Adipocyte (in vitro differentiated cells): ENCODE data around the gene SPG21.

Experiments used
- DNase-seq: peaks from one replicate; pipeline ENCODE4 v3.0.0-alpha.2; 2015; ENCODE audit warnings: low read depth
- H3K27me3 ChIP-seq: replicated peaks from 2 replicates; pipeline ENCODE4 v1.7.0; 2013; ENCODE audit warnings: mild to moderate bottlenecking, low read length, moderate library complexity; ENCODE audit not compliant: control insufficient read depth, insufficient read depth
- H3K36me3 ChIP-seq: 2 replicates; pipeline ENCODE4 v1.7.0; 2013; ENCODE audit warnings: low read length, mild to moderate bottlenecking, moderate library complexity; ENCODE audit not compliant: control insufficient read depth, insufficient read depth, severe bottlenecking
- H3K4me1 ChIP-seq: 2 replicates; pipeline ENCODE4 v1.7.0; 2013; ENCODE audit warnings: mild to moderate bottlenecking, low read length, moderate library complexity; ENCODE audit not compliant: control insufficient read depth, insufficient read depth
- H3K4me3 ChIP-seq: 2 replicates; pipeline ENCODE4 v1.7.0; 2013; ENCODE audit warnings: mild to moderate bottlenecking, low read length, moderate library complexity
- H3K9ac ChIP-seq: 2 replicates; pipeline ENCODE4 v1.7.0; 2013; ENCODE audit warnings: mild to moderate bottlenecking, low read length, moderate library complexity
- H3K9me3 ChIP-seq: 2 replicates; pipeline ENCODE4 v1.7.0; 2013; ENCODE audit warnings: mild to moderate bottlenecking, low read length, moderate library complexity; ENCODE audit not compliant: control insufficient read depth

The SPG21 gene

DNA sequence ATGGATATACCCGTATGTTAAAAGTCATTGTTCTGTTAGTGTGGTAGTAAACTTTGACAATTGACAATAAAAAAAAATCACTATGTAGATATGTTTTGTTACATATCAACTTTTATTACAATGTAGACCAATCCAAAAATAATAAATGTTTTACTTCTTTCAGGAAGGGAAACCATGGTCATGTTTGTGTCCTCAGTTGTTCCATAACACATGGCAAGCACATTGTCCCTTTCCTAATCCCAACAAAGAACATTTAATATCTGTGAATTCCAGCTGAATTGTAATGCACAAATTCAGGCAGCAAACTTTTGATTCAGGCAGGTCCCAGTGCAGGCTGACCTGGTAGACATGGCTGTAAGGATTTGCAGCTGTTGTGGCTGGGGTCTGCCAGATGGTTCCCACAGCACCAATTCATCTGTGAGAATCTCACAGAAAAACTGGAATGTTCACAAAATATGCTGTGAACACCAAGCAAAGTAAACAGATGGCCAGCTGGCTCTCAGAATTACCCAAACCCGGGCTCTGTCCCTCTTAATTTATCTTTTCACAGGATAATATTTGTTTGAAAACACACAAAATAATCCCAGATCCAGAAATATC lies 1.9 kb upstream of the SPG21 start:
- no peak overlapping the region for H3K4me3 ChIP-seq
- no peak for DNase-seq
- H3K4me1 ChIP-seq = peaks cover 14% of the 10 kb centered on the region
- no peaks in the 10 kb centered on the region for H3K9me3 ChIP-seq
- H3K9ac ChIP-seq = no peak overlapping the region
- no peaks in the 10 kb centered on the region for H3K36me3 ChIP-seq
- no peaks in the 10 kb centered on the region for H3K27me3 ChIP-seq

DNA sequence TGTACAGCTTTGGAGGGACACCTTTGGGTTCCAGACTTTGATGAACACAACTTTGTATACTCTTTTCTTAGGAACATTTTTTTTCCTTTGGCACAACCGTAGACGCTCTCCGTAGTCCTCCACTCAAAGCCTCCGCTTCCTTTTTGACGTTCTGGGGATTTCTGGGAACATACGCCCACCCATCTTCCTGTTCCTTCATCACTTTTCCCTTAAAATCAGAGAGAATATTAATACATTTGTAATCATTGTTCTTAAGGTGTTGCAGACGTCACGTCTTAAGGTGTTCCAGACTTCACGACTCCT lies 405 bp upstream of the SPG21 start:
- no peaks in the 10 kb centered on the region for H3K9me3 ChIP-seq

DNA sequence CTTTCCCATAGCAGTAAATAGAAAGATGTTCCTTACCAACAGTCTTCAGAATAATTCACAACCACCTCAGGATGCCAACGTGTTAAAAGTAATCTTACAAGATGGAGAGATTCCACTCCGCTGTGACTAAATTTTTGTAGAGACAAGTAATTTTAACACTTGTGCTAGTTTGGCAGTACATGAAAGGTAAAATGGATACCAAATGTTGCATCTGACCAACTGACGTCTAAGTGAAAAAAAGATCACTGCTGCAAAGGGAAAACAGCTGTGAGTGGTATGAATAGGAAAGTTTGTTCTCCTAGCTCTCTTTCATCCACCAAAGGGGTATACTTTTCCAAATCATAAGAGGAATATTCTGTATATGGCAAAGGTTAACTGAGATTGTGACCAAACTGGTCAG lies 2.6 kb downstream of the SPG21 start:
- DNase-seq = no peak
- peaks cover 31% of the 10 kb centered on the region for H3K4me1 ChIP-seq
- H3K9ac ChIP-seq = no peak overlapping the region
- H3K9me3 ChIP-seq = no peaks in the 10 kb centered on the region
- no peaks in the 10 kb centered on the region for H3K27me3 ChIP-seq
- H3K36me3 ChIP-seq = peaks cover 9% of the 10 kb centered on the region
- no peak overlapping the region for H3K4me3 ChIP-seq

More for the DNA sequence above, 405 bp upstream of the SPG21 start:
- H3K9ac ChIP-seq = peak overlapping the region; percentile 98
- no peaks in the 10 kb centered on the region for H3K27me3 ChIP-seq
- no peak for DNase-seq
- peaks cover 20% of the 10 kb centered on the region for H3K4me1 ChIP-seq
- peak overlapping the region; percentile 97 for H3K4me3 ChIP-seq
- no peaks in the 10 kb centered on the region for H3K36me3 ChIP-seq

DNA sequence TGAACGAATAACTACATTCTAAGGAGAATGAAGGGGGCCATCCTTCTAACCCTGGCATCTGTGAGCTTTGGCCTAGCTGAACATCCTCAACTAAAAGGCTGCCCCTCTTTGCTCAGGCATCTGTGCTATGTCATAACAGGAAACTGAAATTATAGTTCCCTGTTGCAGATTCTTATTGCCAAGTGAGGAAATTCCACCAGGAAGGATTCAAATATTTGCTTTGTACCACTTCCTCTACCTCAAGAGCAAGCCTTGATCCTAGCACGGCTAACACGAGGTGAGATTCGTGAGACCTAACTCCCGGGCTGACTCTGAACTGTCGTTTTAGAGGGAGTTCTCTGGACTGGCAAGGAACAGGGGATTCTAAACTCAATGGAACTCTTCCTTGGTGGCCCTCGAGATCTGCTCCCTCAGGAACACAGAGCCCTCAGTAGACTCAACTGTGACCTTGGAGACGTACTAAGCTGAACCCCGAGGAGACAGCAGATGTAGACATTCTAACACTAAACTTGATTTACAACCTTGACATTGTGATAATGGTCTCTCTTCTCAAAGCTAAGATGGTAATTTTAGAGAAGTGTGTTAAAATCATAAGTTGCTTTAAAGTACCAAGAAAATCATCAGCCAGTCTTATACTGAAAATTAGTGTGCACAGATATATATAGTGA lies 4.2 kb downstream of the SPG21 start:
- DNase-seq = no peak
- Histone ChIP-seq H3K27me3 (no peaks in the 10 kb centered on the region), H3K9ac (no peak overlapping the region), H3K4me1 (peaks cover 31% of the 10 kb centered on the region), H3K36me3 (peaks cover 20% of the 10 kb centered on the region), H3K9me3 (no peaks in the 10 kb centered on the region), H3K4me3 (peak overlapping the region; percentile 5)

GRCh38 chr15:64982472-64982871 lies 7.2 kb downstream of the SPG21 start:
- Histone ChIP-seq H3K36me3 (peaks cover 44% of the 10 kb centered on the region), H3K4me1 (peaks cover 23% of the 10 kb centered on the region), H3K9me3 (no peaks in the 10 kb centered on the region), H3K27me3 (no peaks in the 10 kb centered on the region), H3K9ac (no peak overlapping the region), H3K4me3 (no peak overlapping the region)
- peak; percentile 69 for DNase-seq

GRCh38 chr15:64981812-64982431 lies 7.8 kb downstream of the SPG21 start:
- Histone ChIP-seq H3K27me3 (no peaks in the 10 kb centered on the region), H3K4me1 (peaks cover 18% of the 10 kb centered on the region), H3K9me3 (no peaks in the 10 kb centered on the region), H3K36me3 (peaks cover 49% of the 10 kb centered on the region), H3K9ac (no peak overlapping the region), H3K4me3 (no peak overlapping the region)
- no peak for DNase-seq

DNA sequence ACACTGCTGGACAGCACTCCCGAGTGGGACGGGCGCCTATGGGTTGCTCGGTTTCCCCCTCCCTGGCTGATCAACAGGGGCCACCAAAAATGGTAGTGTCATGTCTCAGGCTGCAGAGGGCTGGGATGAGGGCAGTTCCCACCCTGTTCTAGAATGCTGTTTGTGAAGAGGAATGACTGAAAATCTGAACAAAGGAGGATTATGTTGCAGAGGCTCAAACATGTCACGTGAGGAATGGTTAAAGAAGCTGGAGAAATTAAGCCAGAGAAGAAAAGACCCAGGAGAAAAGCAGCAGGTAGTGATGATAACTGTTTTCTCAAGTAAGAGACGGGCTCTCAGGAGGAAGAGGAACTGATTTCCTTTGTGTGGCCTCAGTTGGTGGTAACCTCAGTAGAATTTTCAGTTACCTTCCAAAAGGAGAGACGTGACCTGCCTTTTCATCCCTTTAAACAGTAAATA lies 10.4 kb downstream of the SPG21 start:
- Histone ChIP-seq H3K9me3 (no peaks in the 10 kb centered on the region), H3K4me3 (no peak overlapping the region), H3K4me1 (peaks cover 3% of the 10 kb centered on the region), H3K9ac (no peak overlapping the region), H3K27me3 (no peaks in the 10 kb centered on the region), H3K36me3 (peaks cover 74% of the 10 kb centered on the region)
- DNase-seq = no peak

DNA sequence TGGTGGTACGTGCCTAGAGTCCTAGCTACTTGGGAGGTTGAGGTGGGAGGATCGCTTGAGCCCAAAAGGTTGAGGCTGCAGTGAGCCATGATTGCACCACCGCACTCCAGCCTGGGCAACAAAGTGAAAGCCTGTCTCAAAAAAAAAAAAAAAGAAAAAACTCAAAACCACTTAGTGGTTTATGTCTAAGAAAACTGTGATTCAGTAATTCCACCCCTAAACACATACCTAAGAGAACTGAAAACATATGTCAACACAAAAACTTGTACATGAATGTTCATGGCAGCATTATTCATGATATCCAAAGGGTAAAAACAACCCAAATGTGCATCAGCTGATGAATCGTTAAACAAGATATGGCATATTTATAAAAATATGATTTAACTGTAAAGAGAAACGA lies 14.3 kb downstream of the SPG21 start:
- H3K9me3 ChIP-seq = no peaks in the 10 kb centered on the region
- H3K36me3 ChIP-seq = peaks cover 83% of the 10 kb centered on the region
- peak; percentile 81 for DNase-seq
- no peaks in the 10 kb centered on the region for H3K27me3 ChIP-seq
- no peak overlapping the region for H3K9ac ChIP-seq
- H3K4me1 ChIP-seq = no peaks in the 10 kb centered on the region
- no peak overlapping the region for H3K4me3 ChIP-seq

DNA sequence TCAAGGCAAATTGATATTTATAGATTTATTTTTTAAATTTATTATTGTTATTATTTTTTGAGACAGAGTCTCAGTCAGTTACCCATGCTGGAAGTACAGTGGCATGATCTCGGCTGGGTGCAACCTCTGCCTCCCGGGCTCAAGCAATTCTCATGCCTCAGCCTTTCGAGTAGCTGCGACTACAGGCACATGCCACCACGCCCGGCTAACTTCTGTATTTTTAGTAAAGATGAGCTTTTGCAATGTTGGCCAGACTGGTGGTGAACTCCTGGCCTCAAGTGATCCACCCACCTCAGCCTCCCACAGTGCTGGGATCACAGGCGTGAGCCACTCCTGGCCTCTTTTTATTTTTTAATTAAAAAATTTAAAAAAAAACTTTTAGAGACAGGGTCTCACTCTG lies 19.0 kb downstream of the SPG21 start:
- no peak overlapping the region for H3K4me3 ChIP-seq
- H3K9ac ChIP-seq = no peak overlapping the region
- no peaks in the 10 kb centered on the region for H3K9me3 ChIP-seq
- no peak for DNase-seq
- H3K27me3 ChIP-seq = no peaks in the 10 kb centered on the region
- H3K4me1 ChIP-seq = no peaks in the 10 kb centered on the region
- peaks cover 74% of the 10 kb centered on the region for H3K36me3 ChIP-seq

- no peak overlapping the region for H3K4me3 ChIP-seq
- no peak overlapping the region for H3K9ac ChIP-seq
- H3K4me1 ChIP-seq = no peaks in the 10 kb centered on the region
- DNase-seq = no peak
- no peaks in the 10 kb centered on the region for H3K9me3 ChIP-seq
- peaks cover 73% of the 10 kb centered on the region for H3K36me3 ChIP-seq
- H3K27me3 ChIP-seq = no peaks in the 10 kb centered on the region
Observed at GRCh38 chr15:64969401-64969800, 20.3 kb downstream of the SPG21 start.

GRCh38 chr15:64961013-64961412 lies 28.7 kb downstream of the SPG21 start:
- H3K27me3 ChIP-seq = no peaks in the 10 kb centered on the region
- H3K36me3 ChIP-seq = peaks cover 89% of the 10 kb centered on the region
- no peak for DNase-seq
- no peaks in the 10 kb centered on the region for H3K4me1 ChIP-seq
- H3K4me3 ChIP-seq = no peak overlapping the region
- H3K9ac ChIP-seq = no peak overlapping the region
- H3K9me3 ChIP-seq = no peaks in the 10 kb centered on the region
